Heart left ventricle (tissue), 16 donors: ENCODE measurements around the gene MYL6B. TPM values are rescaled to one million over a fixed set of nuclear protein-coding genes. Genes with fewer than 3 reads are reported as not detected.

ENCODE experiments used
- ATAC-seq, 4 donors: fragments of 200-7000 bp; cut with Tn5 transposase; one replicate each; pipeline ENCODE4 v1.9.1; 2020 to 2022; ENCODE audit warnings: moderate library complexity in 4 of 4, mild to moderate bottlenecking in 3 of 4, moderate number of reproducible peaks in 1 of 4
- DNase-seq, 5 donors: peaks; one replicate each; pipeline ENCODE4 v3.0.0-alpha.2; 2020
- H3K27ac ChIP-seq, 12 donors: fragments of 200-600 bp; sonication (generic) in 4 of 12; one replicate each; pipeline versions ENCODE4 v1.5.0 to v1.8.0; 2016 to 2022; ENCODE audit warnings: mild to moderate bottlenecking in 2 of 12
- H3K27me3 ChIP-seq, 9 donors: fragments of 200-600 bp; sonication (generic) in 2 of 9; one replicate each; pipeline versions ENCODE4 v1.5.1 to v1.8.0; 2016 to 2022; ENCODE audit warnings: mild to moderate bottlenecking in 3 of 9
- H3K36me3 ChIP-seq, 9 donors: fragments of 200-600 bp; sonication (generic) in 2 of 9; one replicate each; pipeline versions ENCODE4 v1.5.0 to v1.8.0; 2018 to 2022; ENCODE audit warnings: mild to moderate bottlenecking in 2 of 9
- H3K4me1 ChIP-seq, 12 donors: fragments of 200-600 bp; sonication (generic) in 4 of 12; one replicate each; pipeline versions ENCODE4 v1.5.0 to v1.8.0; 2016 to 2022; ENCODE audit warnings: mild to moderate bottlenecking in 3 of 12
- H3K4me3 ChIP-seq, 12 donors: fragments of 200-600 bp; sonication (generic) in 4 of 12; one replicate each; pipeline versions ENCODE4 v1.5.0 to v1.8.0; 2017 to 2022; ENCODE audit warnings: mild to moderate bottlenecking in 9 of 12, moderate library complexity in 4 of 12
- H3K9me3 ChIP-seq, 12 donors: fragments of 200-600 bp; sonication (generic) in 4 of 12; one replicate each; pipeline versions ENCODE4 v1.5.0 to v1.8.0; 2016 to 2022; ENCODE audit warnings: mild to moderate bottlenecking in 1 of 12
- POLR2A ChIP-seq, 2 donors: fragments of 450-650 bp; IDR thresholded peaks; one replicate each; pipeline ENCODE4 v1.6.1; 2017; ENCODE audit warnings: antibody characterized with exemption in 2 of 2, mild to moderate bottlenecking in 2 of 2, moderate library complexity in 2 of 2
- WGBS, 4 donors: extraction: QIAGEN DNeasy Blood & Tissue Kit in 2 of 4; methylation state at CpG; one replicate each; pipeline versions ENCODE4 v1.1.5 to v1.1.7; 2013 to 2018; 5-methylcytosine and 5-hydroxymethylcytosine counted together
- intact Hi-C, 10 donors: fragments of 100-400 bp; cut with DNase I; formaldehyde crosslinking; loops; one replicate each; pipeline versions ENCODE4 v1.11.1 to v1.14.2; 2022
- polyA plus RNA-seq, 2 donors: library from polyadenylated mRNA; stranded (reverse); fragments of 200-250 nt; gene quantifications; one replicate each; pipeline ENCODE4 v1.2.3, GENCODE V29; 2013
- total RNA-seq, 9 donors: library from RNA; depleted of rRNA in 2 of 9; stranded (reverse); fragments of >200 nt in 2 of 9; fragmentation: NEBNext Ultra II Directional in 3 of 9; extraction: Animal tissue kit (Norgen Biotek cat#: 25700) in 3 of 9; gene quantifications; one replicate each; pipeline versions ENCODE4 v1.1.0 to v1.2.4, GENCODE V29; 2016 to 2023
- TF ChIP-seq, protein P1 (sequence below), 12 donors: fragments of 200-600 bp; sonication (generic) in 4 of 12; IDR thresholded peaks; one replicate each; pipeline versions ENCODE4 v1.5.0 to v1.8.0; 2018 to 2022; ENCODE audit warnings: antibody characterized with exemption in 12 of 12, mild to moderate bottlenecking in 5 of 12
- donor health status: ischemic (EF 13 %, LVEDD 7.1; RV severe dilation, severe dysfunction).
- donor health status: healthy with polysubstance abuse.
- donor health status: DM: no; HTN: yes; CAD: no.
- donor health status: DM: no; HTN: no; CAD: no.
- donor health status: ischemic (EF 25% LVEDD 6.9; RV normal size, moderate dysfunction).
- donor health status: ischemic (EF 25% LVEDD 5.7; RV mildly dilated, moderate dysfunction).
- donor health status: healthy.
- donor health status: DM: yes; HTN: yes; CAD: no.
- donor health status: ischemic (EF 35%, LVEDD 5.7; RV mildly dilated, moderate dysfunction).
- donor health status: nonischemic (EF 11% LVEDD 7.7; RV severe dilation, severe dysfunction).
- donor health status: DM: yes; HTN: yes; CAD: no.
- donor health status: PGD.
- donor health status: ischemic (EF 29% LVEDD 5.4; RV normal size, mild dysfunction).
- donor health status: nonischemic (EF 23%, LVEDD 6.1; RV moderate dilation, normal function).

MYL6B gene
- total and polyA plus RNA-seq, 11 donors, result 27.5 to 65.9 (median 41.1) TPM

DNA sequence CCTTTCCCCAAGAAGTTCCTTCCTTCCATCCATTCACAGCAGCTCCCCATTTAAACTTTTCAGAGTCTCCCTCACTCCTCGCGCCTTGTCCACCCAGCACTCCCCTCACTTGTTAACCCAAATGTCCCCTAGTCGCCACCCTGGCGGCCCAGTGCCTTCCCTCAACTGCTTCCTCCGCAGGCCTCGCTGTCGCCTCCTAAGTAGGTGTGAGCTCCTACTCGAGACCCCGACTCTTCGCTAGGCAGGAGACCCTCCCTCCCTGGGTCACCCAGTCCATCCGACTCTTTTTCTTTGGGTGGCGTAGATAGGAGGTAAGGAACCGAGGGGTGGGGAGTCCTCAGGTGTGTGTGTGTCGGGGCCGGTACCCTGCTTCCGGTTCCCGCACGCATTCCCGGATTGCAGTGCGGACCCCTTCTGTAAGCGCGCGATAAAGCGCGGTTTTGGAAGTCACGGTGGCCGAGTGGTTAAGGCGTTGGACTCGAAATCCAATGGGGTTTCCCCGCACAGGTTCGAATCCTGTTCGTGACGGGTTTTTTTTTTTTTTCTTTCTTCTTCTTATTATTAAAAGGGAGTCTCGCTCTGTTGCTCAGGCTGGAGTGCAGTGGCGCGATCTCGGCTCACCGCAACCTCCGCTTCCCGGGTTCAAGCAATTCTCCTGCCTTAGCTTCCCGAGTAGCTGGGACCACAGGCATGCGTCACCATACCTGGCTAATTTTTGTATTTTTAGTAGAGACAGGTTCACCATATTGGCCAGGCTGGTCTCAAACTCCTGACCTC is 37.7 kb downstream of the MYL6B start:
- intact Hi-C loops, result loop anchor here (1.0 to 10.0 kb wide), 14 partner anchors 31 to 277 kb away; partner anchors contain the start of genes ZC3H10 (in 6 of the 10), SPRYD4 (in 4 of the 10), NABP2 (in 2 of the 10) and CS (in 1 of the 10)
- TF ChIP-seq, protein P1, sequence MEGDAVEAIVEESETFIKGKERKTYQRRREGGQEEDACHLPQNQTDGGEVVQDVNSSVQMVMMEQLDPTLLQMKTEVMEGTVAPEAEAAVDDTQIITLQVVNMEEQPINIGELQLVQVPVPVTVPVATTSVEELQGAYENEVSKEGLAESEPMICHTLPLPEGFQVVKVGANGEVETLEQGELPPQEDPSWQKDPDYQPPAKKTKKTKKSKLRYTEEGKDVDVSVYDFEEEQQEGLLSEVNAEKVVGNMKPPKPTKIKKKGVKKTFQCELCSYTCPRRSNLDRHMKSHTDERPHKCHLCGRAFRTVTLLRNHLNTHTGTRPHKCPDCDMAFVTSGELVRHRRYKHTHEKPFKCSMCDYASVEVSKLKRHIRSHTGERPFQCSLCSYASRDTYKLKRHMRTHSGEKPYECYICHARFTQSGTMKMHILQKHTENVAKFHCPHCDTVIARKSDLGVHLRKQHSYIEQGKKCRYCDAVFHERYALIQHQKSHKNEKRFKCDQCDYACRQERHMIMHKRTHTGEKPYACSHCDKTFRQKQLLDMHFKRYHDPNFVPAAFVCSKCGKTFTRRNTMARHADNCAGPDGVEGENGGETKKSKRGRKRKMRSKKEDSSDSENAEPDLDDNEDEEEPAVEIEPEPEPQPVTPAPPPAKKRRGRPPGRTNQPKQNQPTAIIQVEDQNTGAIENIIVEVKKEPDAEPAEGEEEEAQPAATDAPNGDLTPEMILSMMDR (IDR thresholded peaks at IDR 0.05), result peak in 1 of 12 donors; percentile 14
- no peak for TF ChIP-seq POLR2A (IDR thresholded peaks at IDR 0.05)
- H3K4me1 ChIP-seq, result peaks cover 0 to 38% (median 17%) of the 10 kb centered on the region in 12 donors
- H3K27me3 ChIP-seq, result no peaks in the 10 kb centered on the region
- no peaks in the 10 kb centered on the region for H3K9me3 ChIP-seq
- H3K36me3 ChIP-seq, result peaks cover 0 to 25% (median 18%) of the 10 kb centered on the region in 9 donors
- peak overlapping the region; percentile 50 to 99 (median 84) for H3K4me3 ChIP-seq
- WGBS, 4 donors, result 1 to 2% (median 2%) methylated on average over 41 to 42 of the region's 42 CpGs
- peak; percentile 68 to 90 (median 72) for DNase-seq
- H3K27ac ChIP-seq, result peak overlapping the region; percentile 73 to 98 (median 91)
- peak; percentile 43 to 73 (median 60) for ATAC-seq

DNA sequence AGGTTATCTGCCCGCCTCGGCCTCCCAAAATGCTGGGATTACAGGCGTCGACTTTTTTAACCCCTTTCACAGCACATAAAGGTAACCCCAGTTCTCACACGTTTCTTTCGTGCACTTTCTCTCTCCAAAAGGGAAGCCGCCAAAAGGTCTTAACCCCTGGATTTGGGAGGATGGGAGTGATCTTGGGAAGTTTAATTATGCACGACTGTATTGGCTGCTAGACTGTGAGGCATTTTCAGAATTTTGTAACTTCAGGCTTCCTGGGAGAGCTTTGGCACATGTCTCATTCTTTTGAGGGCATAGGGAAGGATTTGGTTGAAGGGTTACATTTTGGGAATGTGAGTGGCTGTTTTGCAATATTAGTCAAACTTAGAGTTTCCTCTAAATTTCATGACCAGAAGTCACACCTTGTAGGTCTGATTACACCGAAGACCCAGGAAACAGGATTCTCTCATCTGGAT is 38.3 kb downstream of the MYL6B start:
- Histone ChIP-seq H3K27me3 (no peaks in the 10 kb centered on the region), H3K27ac (peak overlapping the region in 11 of 12 donors; percentile 73 to 98 (median 91)), H3K4me3 (peak overlapping the region; percentile 50 to 99 (median 84)), H3K36me3 (peaks cover 0 to 19% (median 12%) of the 10 kb centered on the region in 9 donors), H3K4me1 (peaks cover 0 to 38% (median 17%) of the 10 kb centered on the region in 12 donors), H3K9me3 (no peaks in the 10 kb centered on the region)
- 25 to 29% (median 27%) methylated on average over 9 of the region's 9 CpGs for WGBS, 4 donors
- ATAC-seq (no peak), DNase-seq (no peak)
- TF ChIP-seq, protein P1 (IDR thresholded peaks at IDR 0.05), result no peak
- TF ChIP-seq POLR2A (IDR thresholded peaks at IDR 0.05), result no peak
- intact Hi-C loops, result loop anchor here in 7 of 10 donors (2.0 to 10.0 kb wide), 8 partner anchors 34 to 277 kb away; partner anchors contain the start of genes SPRYD4 (in 4 of the 7), CS (in 1 of the 7) and NABP2 (in 1 of the 7)

GRCh38 chr12:56192582-56192981 is 40.2 kb downstream of the MYL6B start:
- TF ChIP-seq, protein P1 (IDR thresholded peaks at IDR 0.05), result no peak
- no peak for TF ChIP-seq POLR2A (IDR thresholded peaks at IDR 0.05)
- peaks cover 0 to 1% (median 0%) of the 10 kb centered on the region in 9 donors for H3K36me3 ChIP-seq
- DNase-seq, result no peak
- H3K9me3 ChIP-seq, result no peaks in the 10 kb centered on the region
- H3K4me3 ChIP-seq, result no peak overlapping the region
- intact Hi-C loops, result loop anchor here in 8 of 10 donors (2.0 to 10.0 kb wide), 6 partner anchors 32 to 275 kb away; partner anchors contain the start of genes ANKRD52 (in 4 of the 8), SPRYD4 (in 4 of the 8) and NABP2 (in 3 of the 8)
- H3K27me3 ChIP-seq, result no peaks in the 10 kb centered on the region
- H3K27ac ChIP-seq, result no peak overlapping the region
- H3K4me1 ChIP-seq, result peaks cover 0 to 32% (median 14%) of the 10 kb centered on the region in 12 donors
- no peak for ATAC-seq
